ENCODE data around the gene VKORC1.

The VKORC1 gene

GRCh38 chr16:31094424-31095120 is at the start of gene VKORC1:
Gene VKORC1, minus strand, starts transcription at chr16:31094797. Its CDS starts 68 bp downstream, at chr16:31094729.
- TF ChIP-seq CTCF (conservative IDR thresholded peaks at IDR 0.05), result no peak
- peak within 1 kb of the TSS; percentile 76 for H3K27ac ChIP-seq

GRCh38 chr16:31143694-31144148 is 49.1 kb upstream of the VKORC1 start:
- H3K27ac ChIP-seq, result no peak overlapping the region
- TF ChIP-seq CTCF (conservative IDR thresholded peaks at IDR 0.05), result no peak

- TF ChIP-seq CTCF (conservative IDR thresholded peaks at IDR 0.05), result no peak
- peak overlapping the region; percentile 73 for H3K27ac ChIP-seq
Measured at GRCh38 chr16:31143011-31143693, 48.6 kb upstream of the VKORC1 start.

- H3K27ac ChIP-seq, result peak overlapping the region; percentile 73
Measured at GRCh38 chr16:31142109-31143010, 47.8 kb upstream of the VKORC1 start.

GRCh38 chr16:31141489-31142108 is 47.0 kb upstream of the VKORC1 start:
- H3K27ac ChIP-seq, result peak overlapping the region; percentile 55

More at GRCh38 chr16:31142109-31143010, 47.8 kb upstream of the VKORC1 start:
- TF ChIP-seq CTCF (conservative IDR thresholded peaks at IDR 0.05), result peak; percentile 92

GRCh38 chr16:31141071-31141469 is 46.5 kb upstream of the VKORC1 start:
- peak overlapping the region; percentile 55 for H3K27ac ChIP-seq

More at GRCh38 chr16:31141489-31142108, 47.0 kb upstream of the VKORC1 start:
- TF ChIP-seq CTCF (conservative IDR thresholded peaks at IDR 0.05), result no peak

Measured in VCaP (cell line).